HT1080 (cell line): Measurements from ENCODE around the gene SOBP. TPM values are rescaled to one million over a fixed set of nuclear protein-coding genes. Genes with fewer than 3 reads are reported as not detected.
"Not testable (repeated sequence)": the region's sequence is repeated elsewhere in the genome, so short reads cannot be mapped to it uniquely, and the experiment has no call there.

ENCODE experiments used
- DNase-seq: peaks from one replicate; pipeline ENCODE4 v3.0.0-alpha.2; 2015; ENCODE audit warnings: low read depth
- polyA plus RNA-seq, 2 experiments: library from polyadenylated mRNA; depleted of rRNA; stranded (reverse); fragments of >200 nt; gene quantifications; 2 replicates each; pipeline ENCODE4 v1.2.3, GENCODE V29; 2015
- total RNA-seq: library from RNA; depleted of rRNA; stranded (reverse); fragments of >200 nt; shearing (Covaris generic); gene quantifications from 2 replicates; pipeline ENCODE4 v1.2.3, GENCODE V29; 2014; rRNA removed

Gene SOBP
- 1.9 and 4.3 TPM in 2 replicates for total RNA-seq
- polyA plus RNA-seq (2015; cell fraction: cytosol; rRNA removed), result 1.7 and 2.7 TPM in 2 replicates
- 1.6 and 3.8 TPM in 2 replicates for polyA plus RNA-seq (2015; cell fraction: nucleus; rRNA removed)

GRCh38 chr6:107489636-107490565, at the start of gene SOBP:
SOBP (plus strand) TSS chr6:107490117; CDS start chr6:107490617, 500 bp downstream.
- DNase-seq, result peak; percentile 42

- no peak for DNase-seq
These were observed 49.0 kb upstream of the SOBP start for GRCh38 chr6:107440936-107441335.

GRCh38 chr6:107441682-107442081, 48.2 kb upstream of the SOBP start:
- DNase-seq, result no peak

- DNase-seq, result no peak
These were observed 46.8 kb upstream of the SOBP start for GRCh38 chr6:107442938-107443607.

GRCh38 chr6:107443608-107444267, 46.2 kb upstream of the SOBP start:
- DNase-seq, result peak; percentile 35

- no peak for DNase-seq
These were observed 45.6 kb upstream of the SOBP start for GRCh38 chr6:107444277-107444676.

GRCh38 chr6:107447663-107448216, 42.2 kb upstream of the SOBP start:
- no peak for DNase-seq

- DNase-seq, result no peak
These were observed 41.1 kb upstream of the SOBP start for GRCh38 chr6:107448776-107449175.

GRCh38 chr6:107458672-107459282, 31.1 kb upstream of the SOBP start:
- no peak for DNase-seq

- DNase-seq, result peak; percentile 95
These were observed 30.4 kb upstream of the SOBP start, which contains the start of gene PDSS2 for GRCh38 chr6:107459283-107460082. PDSS2 (minus strand) TSS chr6:107459564; CDS start chr6:107459285, 279 bp downstream.

- no peak for DNase-seq
These were observed 29.8 kb upstream of the SOBP start for GRCh38 chr6:107460083-107460631.

GRCh38 chr6:107466062-107466461, 23.9 kb upstream of the SOBP start:
- no peak for DNase-seq

GRCh38 chr6:107470364-107470763, 19.6 kb upstream of the SOBP start:
- no peak for DNase-seq

- no peak for DNase-seq
These were observed 16.3 kb upstream of the SOBP start for GRCh38 chr6:107473660-107474059.

- not testable (repeated sequence) for DNase-seq
These were observed 14.6 kb upstream of the SOBP start for GRCh38 chr6:107475360-107475759.

GRCh38 chr6:107475826-107476225, 14.1 kb upstream of the SOBP start:
- DNase-seq, result not testable (repeated sequence)

- DNase-seq, result no peak
These were observed 10.7 kb upstream of the SOBP start for GRCh38 chr6:107479089-107479690.

- DNase-seq, result no peak
These were observed 4.8 kb upstream of the SOBP start for GRCh38 chr6:107485157-107485556.
